GM18499 (cell line): ENCODE data around the gene UBE2G2.

Experiments
- ATAC-seq: cut with Tn5 transposase; IDR thresholded peaks from one replicate; pipeline ENCODE4 v1.9.1; 2021; ENCODE audit warnings: moderate number of reproducible peaks; ENCODE audit not compliant: insufficient read depth, unreplicated experiment

The UBE2G2 gene

DNA sequence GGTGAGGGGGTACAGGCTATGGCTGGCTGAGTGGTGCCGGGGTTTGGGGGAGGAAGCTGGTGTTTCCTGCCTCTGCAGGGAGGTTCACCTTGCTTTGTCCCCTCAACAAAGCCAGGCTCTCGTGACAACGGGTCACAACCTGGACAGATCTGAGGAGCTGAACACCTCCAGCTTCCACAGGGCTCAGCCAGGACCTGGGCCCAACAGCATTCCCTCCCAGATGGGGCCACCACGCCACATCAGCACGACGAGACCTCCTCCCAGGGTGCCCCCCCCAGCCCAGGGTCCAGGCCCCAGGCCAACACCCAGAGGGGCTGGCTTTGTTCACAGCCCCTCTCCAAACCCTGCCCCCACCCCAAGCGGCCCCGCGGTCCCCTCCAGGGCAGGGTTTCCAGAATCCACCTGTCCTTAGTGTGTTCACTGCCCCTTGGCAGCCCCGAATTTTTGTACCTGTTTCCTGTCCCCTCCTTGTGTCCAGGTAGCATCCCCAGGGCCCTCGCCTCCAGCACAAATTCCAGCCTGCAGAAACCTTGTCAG, 34.7 kb downstream of the UBE2G2 start:
- no peak for ATAC-seq

DNA sequence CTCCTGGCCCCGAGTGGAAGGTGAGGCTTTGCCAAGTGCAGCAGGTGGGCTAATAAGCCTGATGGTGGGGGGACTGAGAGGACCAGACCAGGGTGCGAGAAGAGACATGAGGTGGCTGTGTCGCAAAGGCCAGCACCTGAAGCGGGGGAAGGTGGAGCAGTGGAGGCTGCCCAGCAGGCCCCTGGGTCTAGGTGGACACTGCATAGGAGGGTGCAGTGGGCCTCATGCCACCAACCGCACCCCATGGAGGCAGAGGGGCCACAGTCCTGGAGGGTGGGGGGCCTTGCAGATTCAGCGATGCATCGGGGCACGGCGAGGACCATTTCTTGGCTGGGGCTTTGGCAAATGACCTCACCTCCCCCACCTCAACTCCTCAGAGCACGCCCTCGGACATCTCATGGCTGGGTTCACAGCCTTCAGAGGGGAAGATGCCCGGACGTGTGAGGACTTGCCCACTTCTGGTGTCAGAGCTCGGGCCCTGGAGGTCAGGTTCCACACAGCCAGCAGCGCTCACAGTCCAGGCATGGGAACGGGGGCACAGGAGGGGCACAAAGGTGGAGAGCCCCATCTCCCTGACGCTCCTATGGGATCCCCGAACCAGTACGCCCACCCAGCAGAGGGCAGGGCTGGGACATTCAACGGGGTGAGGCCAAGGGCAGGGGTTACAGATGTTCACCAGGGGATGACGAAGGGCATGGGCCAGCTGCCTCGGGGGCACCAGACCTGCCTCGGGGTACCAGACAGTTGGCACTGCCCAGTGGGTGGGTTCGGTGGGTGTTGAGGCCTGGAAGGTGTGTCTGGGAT, 35.4 kb downstream of the UBE2G2 start:
- no peak for ATAC-seq

DNA sequence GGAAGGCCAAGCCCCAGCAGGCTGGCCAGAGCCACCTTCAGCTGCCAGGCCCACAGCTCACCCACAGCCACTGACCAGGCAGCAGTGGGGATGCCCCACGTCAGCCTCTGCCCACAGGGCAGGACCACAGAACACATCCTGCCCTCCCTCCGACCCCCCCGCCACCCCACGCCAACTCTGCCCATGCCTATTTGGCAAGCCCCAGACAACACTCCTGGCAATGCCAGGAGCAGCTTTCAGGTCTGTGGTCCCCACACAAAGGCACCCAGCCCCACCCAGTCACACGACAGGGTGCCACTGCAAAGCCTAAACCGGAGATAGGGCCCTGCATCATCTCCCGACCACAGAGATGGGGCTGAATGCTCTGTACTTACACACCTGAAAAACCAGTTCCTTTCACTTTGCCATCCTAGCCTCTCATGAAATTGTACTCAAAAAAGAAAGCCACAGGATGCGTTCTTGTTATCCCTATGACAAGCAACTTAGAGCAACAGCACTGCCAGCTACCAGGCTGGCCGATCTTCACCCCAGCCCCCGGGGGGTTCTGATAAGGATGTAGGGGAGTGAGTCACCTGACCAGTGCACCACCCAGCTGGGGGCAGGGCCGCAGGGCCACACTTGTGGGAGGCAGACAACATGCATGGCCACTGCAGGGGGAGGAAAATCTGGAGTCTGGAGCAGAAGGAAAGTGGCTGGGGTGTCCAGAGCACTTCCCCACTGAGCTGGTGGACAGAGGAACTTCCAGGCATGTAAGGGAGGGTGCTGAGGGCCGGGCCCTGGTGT, 36.2 kb downstream of the UBE2G2 start:
- no peak for ATAC-seq

DNA sequence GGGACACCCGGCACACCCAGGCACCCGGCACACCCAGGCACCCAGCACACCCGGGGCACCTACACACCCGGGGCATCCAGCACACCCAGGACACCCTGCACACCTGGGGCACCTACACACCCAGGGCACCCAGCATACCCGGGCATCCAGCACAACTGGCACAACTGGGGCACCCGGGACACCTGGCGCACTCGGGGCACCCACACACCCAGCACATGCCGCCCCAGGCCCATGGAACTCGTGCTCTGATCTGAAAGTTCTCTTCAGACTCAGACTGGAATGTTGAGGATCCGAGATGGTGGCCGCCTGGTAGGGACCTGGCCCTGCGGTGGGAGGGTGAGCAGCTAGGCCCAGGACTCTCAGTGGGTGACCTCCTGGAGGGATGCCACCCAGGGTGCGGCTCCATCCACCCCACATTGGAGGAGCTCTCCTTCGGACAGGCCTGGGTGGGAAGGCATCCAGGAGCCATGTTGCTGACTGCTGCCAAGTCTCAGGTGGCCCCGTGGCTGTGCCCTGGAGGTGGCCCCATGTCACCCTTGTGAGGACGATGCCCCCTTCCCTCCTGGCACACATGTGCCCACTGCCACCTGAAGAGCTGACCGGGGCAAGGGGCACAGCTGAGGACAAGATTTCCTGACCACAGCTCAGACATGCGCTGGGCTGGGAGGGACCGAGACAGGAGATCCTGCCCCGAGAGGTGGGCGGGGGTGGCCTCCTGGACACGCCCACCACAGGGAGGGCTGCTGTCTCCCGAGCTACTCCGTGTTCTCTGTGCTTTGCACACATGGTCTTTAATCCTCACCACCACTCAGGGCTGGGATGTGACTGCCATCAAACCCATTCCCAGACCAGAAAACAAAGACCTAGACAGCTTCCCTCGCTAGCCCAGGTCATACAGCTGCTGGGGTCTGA, 37.0 kb downstream of the UBE2G2 start:
- no peak for ATAC-seq

DNA sequence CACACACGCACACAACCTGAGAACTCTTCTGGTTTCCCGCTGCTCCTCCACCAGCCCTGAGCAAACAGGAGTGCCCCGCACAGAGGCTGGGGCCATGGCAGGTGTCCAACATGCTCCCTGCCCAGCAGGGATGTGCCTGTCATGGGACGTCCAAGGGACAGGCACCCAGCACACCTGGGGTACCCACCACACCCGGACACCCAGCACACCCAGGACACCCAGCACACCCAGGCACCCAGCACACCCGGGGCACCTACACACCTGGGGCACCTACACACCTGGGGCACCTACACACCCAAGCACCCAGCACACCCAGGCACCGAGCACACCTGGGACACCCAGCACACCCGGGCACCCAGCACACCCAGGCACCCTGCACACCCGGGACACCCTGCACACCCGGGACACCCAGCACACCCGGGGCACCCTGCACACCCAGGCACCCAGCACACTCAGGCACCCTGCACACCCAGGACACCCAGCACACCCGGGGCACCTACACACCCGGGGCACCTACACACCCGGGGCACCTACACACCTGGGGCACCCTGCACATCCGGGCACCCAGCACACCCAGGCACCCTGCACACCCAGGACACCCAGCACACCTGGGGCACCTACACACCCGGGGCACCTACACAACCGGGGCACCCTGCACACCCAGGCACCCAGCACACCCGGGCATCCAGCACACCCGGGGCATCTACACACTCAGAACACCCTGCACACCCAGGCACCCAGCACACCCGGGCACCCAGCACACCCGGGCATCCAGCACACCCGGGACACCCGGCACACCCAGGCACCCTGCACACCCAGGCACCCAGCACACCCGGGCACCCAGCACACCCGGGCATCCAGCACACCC, 37.9 kb downstream of the UBE2G2 start:
- ATAC-seq = no peak

DNA sequence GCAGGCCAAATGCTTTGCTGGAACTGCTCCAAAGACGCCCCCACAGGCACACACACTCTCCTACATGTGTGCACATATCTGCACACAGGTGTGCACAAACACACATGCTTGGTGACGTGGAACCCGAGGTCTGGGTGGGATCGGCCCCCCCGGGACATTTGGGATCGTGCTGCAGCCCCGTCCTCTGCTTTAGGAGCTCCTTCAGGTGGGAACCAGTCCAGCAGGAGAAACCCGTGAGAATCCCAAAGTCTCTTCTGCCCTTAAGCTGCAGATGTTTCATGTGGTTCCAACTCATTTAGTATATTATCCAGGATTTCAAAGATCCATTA, 38.6 kb downstream of the UBE2G2 start:
- no peak for ATAC-seq

DNA sequence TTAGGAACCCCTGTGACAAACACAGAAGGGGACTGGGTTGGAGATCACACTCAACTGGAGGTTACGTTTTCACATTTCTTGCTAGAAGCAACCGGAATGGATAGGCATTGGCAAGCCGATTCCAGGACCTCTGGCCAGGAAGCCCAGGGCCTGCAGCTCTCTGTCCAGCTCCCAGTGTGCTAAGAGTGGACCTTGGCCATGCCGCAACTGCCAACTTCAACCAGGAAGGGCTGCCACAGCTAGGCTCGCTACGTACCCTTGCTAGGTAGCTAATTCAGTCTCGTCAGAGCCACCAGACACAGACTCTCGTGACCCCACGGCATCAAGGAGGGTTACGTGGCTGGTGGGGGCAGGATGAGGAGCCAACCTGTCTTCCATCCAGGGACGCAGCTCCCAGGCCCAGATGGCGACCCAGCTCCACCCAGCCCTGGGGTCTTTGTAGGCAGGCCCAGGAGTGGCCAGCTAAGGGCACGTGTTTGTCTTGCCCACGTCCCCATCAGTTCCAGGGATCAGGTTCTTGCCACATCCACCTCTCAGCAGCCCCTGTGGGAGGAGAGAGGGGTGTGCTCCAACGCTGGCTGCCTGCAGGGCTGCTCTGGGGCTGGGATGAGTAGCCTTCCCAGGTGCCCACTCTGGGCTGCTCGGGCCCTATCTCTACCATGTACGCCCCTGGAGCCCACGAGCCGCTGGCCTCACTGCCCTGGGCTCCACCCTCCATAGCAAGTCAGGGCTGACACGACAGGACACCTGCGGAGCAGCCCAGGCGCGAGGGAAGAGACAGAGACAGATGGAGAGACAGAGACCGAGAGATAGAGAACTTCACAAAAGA, 39.2 kb downstream of the UBE2G2 start:
- ATAC-seq = no peak

DNA sequence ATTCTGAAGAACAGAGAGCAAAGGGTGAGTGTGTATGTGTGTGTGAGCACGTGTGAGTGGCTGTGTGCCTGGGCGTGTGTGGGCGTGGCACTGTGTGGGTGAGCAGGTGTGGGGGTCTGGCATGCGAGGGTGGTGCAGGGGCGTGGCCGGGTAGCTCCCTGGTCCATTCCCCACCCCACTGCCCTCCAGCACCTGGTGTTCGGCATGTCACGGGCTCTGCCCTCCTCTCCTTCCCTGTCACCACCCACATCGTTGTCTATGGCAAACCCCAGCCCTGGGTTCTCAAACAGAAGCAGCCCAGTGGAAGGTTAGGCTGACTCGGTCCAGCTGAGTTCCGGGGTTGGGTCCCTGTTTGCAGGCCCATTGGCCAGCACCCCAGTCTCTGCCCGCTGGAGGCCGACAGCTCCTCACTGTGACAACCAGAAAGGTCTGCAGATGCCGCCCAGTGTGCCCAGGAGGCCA, 39.8 kb downstream of the UBE2G2 start:
- ATAC-seq = no peak

DNA sequence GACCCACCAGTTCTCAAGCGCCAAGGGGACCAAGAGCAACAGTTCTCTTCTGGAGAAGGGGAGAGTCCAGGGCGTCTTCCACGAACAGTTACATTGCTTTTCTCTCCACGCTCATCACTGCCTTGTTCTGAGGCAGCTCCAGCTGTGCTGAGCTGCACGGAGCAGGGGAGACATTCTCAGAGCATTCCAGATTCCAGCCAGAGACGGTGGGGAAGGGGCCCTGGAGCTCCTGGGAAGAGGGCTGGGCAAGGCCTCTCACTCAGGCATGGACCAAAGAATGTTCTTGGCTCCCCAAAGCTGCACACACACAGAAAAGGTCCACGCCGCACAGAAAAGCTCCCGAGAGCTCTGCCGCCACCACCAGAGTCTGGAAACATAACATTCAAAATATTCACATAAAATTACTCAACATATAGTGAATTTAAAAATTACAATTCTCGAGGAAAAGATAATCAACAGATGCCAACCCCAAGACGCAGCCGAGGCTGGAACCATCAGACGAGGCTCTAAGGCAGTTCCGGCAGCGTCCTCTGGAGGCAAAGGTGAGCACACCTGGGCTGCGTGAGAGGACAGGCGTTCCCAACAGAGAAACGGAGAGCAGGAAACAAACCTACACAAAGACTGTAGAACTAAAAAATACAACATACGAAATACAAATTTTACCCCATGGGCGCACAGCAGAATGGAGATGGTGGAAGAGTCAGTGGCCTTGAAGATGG, 40.5 kb downstream of the UBE2G2 start:
- ATAC-seq = no peak

DNA sequence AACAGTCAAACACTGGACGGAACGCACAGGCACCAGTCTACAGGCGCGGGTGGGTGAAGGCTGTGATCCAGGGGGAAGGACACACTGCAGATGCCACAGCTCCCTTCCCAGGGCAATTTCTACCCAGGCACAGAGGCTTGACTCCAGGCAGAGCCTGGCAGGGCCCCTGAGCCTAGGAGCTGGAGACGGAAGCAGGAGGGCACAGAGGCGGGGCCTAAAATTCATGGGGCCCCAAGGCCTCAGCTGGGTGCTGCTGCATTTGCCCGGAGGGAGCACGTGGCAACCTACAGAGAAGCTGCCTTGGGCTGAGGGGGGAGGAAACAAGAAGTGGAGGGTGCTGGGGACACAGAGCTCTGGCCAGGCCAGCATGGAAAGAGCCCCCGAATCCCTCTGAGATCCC, 41.2 kb downstream of the UBE2G2 start:
- no peak for ATAC-seq

DNA sequence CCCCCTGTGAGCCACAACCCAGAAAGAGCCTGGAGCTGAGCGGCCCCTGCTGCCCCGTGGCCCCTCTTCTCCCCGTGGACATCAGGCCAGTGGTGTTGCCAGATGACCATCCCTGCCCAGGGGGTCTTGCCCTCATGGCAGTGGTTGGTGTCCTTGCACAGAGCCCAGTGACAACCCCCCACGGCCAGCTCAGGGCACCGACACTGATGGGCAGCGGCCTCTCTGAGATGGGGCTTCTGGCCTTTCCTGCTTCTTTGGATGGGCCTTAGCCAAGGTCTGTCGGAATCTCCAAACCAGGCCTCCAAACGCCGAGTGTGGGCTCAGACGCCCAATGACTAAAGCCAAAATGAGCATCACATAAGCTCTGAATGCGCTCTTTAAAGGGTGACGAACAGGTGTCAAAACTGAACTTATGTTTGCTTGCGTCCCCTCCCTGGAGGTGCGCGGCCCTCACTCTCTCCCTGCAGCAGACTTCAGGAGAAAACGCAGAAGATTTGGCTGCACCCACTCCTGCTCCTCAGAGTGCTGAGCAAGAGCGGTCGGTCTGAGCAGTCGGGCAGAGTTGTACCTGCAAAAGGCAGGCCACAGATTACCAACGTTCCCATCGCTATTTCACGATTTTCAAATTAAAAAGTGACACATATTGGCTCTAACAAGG, 41.9 kb downstream of the UBE2G2 start:
- ATAC-seq = no peak

DNA sequence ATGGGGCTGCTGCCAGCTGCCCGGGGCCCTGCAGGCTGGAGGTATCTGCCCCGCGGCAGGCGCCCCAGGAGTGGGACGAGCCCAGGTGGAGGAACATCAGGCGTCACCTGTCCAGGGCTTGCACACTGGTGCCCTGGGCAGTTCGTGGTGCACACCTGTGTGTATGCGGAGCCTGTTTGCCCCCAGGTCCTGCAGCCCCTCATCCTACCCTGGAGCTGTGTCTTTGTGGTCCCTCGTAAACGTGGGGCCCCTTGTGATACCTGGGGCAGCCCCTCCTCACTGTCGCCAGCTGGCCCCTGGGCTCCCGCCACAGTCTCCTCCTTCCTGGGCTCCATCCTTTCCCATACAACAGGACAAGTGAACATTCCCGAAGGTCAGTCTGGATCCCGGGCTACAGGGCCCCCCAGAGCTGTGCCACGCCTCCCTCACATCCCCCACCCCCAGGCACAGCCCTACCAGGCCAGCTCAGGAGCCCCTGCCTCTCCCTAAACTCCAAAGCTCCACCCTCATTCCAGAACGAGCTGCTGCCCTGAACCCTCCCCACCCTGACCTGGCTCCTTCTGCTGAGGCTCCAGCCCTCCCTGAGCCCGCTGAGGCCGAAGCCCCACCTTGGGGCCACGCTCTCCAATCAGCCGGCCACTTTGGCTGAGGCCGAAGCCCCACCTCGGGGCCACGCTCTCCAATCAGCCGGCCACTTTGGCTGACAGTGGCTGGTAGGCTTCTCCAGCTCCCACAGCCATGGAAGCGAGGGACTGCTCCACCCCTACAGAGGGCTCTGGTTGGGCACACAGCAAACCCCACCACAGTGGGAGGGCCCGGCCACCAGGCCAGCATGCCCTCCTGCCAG, 42.6 kb downstream of the UBE2G2 start:
- ATAC-seq = no peak

DNA sequence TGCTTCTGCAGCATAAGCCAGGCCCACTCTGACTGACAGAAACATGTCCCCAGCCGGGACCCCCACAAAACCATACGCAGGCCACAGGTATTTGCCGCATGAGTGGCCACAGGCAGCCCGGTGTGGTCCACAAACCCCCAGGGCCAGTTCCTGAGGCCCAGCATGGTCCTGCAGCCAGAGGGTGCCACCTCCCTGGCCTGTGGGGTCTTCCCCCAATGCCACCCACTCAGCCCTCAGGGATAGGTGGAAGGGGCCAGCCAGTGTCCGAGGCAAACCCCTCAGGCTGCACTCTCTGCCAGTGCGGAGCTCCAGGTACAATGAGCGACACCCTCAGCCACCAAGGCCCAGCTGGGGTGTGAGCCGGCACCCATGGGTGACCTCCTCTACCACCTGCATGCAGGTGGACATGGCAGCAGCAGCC, 43.5 kb downstream of the UBE2G2 start:
- ATAC-seq = no peak

DNA sequence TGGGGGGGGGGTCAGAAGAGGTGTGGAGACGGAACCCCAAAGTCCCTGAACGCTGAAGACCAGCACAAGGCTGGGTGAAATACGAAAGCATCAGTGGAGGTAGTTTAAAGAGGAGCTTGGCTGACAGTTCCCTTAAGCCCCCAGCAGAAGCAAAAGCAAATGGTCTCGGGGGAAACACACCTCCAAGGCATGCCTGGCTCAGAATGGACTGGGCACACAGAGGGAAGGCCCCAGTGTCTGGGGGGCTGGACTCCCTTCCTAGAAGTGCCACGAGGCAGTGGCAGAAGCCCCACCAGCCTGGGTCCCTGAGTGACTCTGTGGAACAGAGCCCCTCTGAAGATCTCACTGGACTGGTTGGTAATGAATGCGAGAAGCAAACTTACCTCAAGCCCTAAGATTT, 43.9 kb downstream of the UBE2G2 start:
- ATAC-seq = no peak

DNA sequence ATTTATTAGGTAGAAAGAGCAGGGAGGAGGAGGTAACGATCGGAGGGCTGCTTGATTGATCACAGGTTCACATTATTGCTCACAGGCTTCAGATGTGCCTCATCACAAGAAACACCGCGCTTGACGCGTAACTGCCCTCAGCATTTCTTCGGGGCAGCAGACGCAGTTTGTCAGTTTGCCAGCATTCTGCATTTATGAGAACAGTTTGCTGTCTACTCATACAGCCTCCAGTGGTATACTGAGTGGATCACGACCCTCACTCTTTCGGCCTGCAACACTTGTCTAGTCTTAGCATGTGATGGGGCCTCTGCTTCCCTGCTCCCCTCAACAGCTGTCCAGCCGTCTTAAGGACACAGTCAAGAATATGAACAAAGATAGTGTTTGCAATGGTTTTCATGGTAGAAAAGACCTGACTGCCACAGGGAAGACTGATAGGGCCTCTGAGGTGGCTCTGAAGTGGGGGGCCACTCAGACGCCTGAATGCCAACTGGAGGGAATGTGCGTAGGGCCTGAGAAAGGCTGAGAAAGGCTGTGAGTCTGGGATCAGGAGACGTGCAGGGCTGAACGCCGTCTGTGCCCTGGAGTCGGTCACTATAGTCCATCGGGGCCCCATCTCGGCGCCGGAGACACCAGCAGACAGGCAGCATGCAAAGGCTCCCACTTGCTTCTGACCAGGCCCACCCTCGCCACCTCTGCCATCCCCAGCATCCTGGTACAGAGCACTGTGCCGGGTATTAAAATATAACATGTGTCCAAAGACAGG, 45.0 kb downstream of the UBE2G2 start:
- no peak for ATAC-seq

DNA sequence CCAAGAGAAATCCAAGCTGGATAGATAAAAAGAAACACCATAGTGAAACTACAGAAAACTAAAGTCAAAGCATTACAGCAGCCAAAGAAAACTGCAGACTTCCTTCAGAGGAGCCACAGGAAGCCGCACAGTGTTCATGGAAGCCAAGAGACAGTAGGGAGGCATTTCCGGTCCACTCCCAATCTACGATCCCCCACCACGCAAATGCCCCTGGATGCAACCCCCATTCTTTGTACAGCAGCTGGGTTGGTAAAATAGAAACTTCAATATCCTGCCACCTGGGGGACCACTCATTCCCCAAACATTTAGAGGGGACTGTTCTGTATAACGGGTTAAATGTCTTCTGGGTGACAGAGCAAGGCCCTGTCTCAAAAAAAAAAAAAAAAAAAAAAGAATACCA, 46.4 kb downstream of the UBE2G2 start:
- ATAC-seq = no peak
